H1 (cell line): ENCODE results near the gene DNAH10. TPM values are rescaled to one million over a fixed set of nuclear protein-coding genes. Genes with fewer than 3 reads are reported as not detected.

ENCODE experiments used
- CTCF ChIA-PET: fragments of 300-600 bp; sonication (Branson Sonifier 250); formaldehyde crosslinking; loops from one replicate; lab custom pipeline; 2021; ENCODE audit not compliant: partially characterized antibody; lab: Charles Lee
- POLR2A ChIA-PET: fragments of 300-600 bp; sonication (Branson Sonifier 250); formaldehyde crosslinking; loops from one replicate; lab custom pipeline; 2021; ENCODE audit warnings: inconsistent platforms; ENCODE audit not compliant: partially characterized antibody; lab: Charles Lee
- DNase-seq, 2 experiments: peaks; one replicate each; pipeline versions ENCODE4 v3.0.0 to v3.0.0-alpha.2; 2010 to 2022; ENCODE audit warnings: low spot score in 2 of 2, low read depth in 1 of 2, mixed read lengths in 1 of 2
- FAIRE-seq: peaks from 2 replicates; lab custom pipeline; 2011; peaks lifted over from hg19 to GRCh38; lab: Jason Lieb, UNC
- H2AFZ ChIP-seq: 2 replicates; pipeline ENCODE4 v1.8.1; 2012; ENCODE audit warnings: low read length, inconsistent platforms
- H2AK5ac ChIP-seq: 2 replicates; pipeline ENCODE4 v1.6.1; 2013; ENCODE audit warnings: low read depth, low read length
- H2BK120ac ChIP-seq: replicated peaks from 2 replicates; pipeline ENCODE3; 2013; ENCODE audit warnings: low read depth, low read length, inconsistent platforms
- H2BK12ac ChIP-seq: 2 replicates; pipeline ENCODE4 v1.6.1; 2013; ENCODE audit warnings: low read depth, low read length
- H2BK15ac ChIP-seq: 2 replicates; pipeline ENCODE4 v1.6.1; 2013; ENCODE audit warnings: low read length
- H2BK20ac ChIP-seq: 2 replicates; pipeline ENCODE4 v1.6.1; 2013; ENCODE audit warnings: low read length
- H2BK5ac ChIP-seq: 2 replicates; pipeline ENCODE4 v1.6.1; 2013; ENCODE audit warnings: low read depth, low read length
- H3K14ac ChIP-seq: 2 replicates; pipeline ENCODE4 v1.6.1; 2013; ENCODE audit warnings: inconsistent platforms; ENCODE audit not compliant: insufficient read length
- H3K18ac ChIP-seq: 2 replicates; pipeline ENCODE4 v1.6.1; 2013; ENCODE audit warnings: low read length; ENCODE audit errors: extremely low read depth
- H3K23ac ChIP-seq: 2 replicates; pipeline ENCODE4 v1.6.1; 2013; ENCODE audit warnings: inconsistent platforms; ENCODE audit not compliant: insufficient read length
- H3K23me2 ChIP-seq: 2 replicates; pipeline ENCODE4 v1.6.1; 2013; ENCODE audit warnings: low read depth, low read length
- H3K27ac ChIP-seq: 2 replicates; pipeline ENCODE4 v1.6.1; 2011; ENCODE audit warnings: low read depth, low read length, inconsistent platforms
- H3K27me3 ChIP-seq, 4 experiments: replicated peaks in 1 of 4; 1 replicate in 1 of 4; 2 replicates in 3 of 4; pipeline versions ENCODE4 v1.6.1 to v1.8.1; 2011 to 2013; ENCODE audit warnings: low read length in 3 of 4, mild to moderate bottlenecking in 3 of 4, inconsistent platforms in 2 of 4, mixed read lengths in 2 of 4, moderate library complexity in 1 of 4; ENCODE audit not compliant: control insufficient read depth in 3 of 4, insufficient read depth in 3 of 4; ENCODE audit errors: extremely low read depth in 1 of 4
- H3K36me3 ChIP-seq, 4 experiments: 2 replicates each; pipeline versions ENCODE4 v1.6.1 to v1.8.1; 2011 to 2013; ENCODE audit warnings: mild to moderate bottlenecking in 4 of 4, low read length in 3 of 4, moderate library complexity in 2 of 4, control low read depth in 1 of 4, inconsistent platforms in 1 of 4; ENCODE audit not compliant: insufficient read depth in 4 of 4, control insufficient read depth in 2 of 4
- H3K4ac ChIP-seq: replicated peaks from 2 replicates; pipeline ENCODE3; 2013; ENCODE audit warnings: low read length, low read depth, mixed read lengths, inconsistent platforms; ENCODE audit not compliant: insufficient read length
- H3K4me1 ChIP-seq, 4 experiments: replicated peaks in 1 of 4; 1 replicate in 1 of 4; 2 replicates in 3 of 4; pipeline versions ENCODE4 v1.6.1 to v1.8.1; 2011 to 2013; ENCODE audit warnings: low read length in 3 of 4, inconsistent platforms in 2 of 4, mixed read lengths in 1 of 4; ENCODE audit not compliant: insufficient read depth in 4 of 4, control insufficient read depth in 3 of 4
- H3K4me2 ChIP-seq, 2 experiments: 2 replicates each; pipeline versions ENCODE4 v1.6.1 to v1.8.1; 2011 to 2013; ENCODE audit warnings: low read depth in 2 of 2, low read length in 2 of 2, control low read depth in 1 of 2, inconsistent platforms in 1 of 2, mild to moderate bottlenecking in 1 of 2; ENCODE audit not compliant: insufficient read depth in 1 of 2
- H3K4me3 ChIP-seq, 4 experiments: fragments of 200-600, 300-600 bp in 1 of 4; sonication (generic), shearing (Covaris generic), sonication (Bioruptor Twin) in 1 of 4; 2 replicates each; pipeline versions ENCODE4 v1.5.1 to v1.8.1; 2011 to 2016; ENCODE audit warnings: low read length in 4 of 4, low read depth in 3 of 4, control low read depth in 2 of 4, inconsistent platforms in 2 of 4, mild to moderate bottlenecking in 2 of 4, mixed read lengths in 1 of 4, moderate library complexity in 1 of 4; ENCODE audit not compliant: insufficient read depth in 2 of 4; ENCODE audit errors: extremely low read depth in 1 of 4
- H3K56ac ChIP-seq: replicated peaks from 2 replicates; pipeline ENCODE3; 2013; ENCODE audit warnings: low read depth, mild to moderate bottlenecking, mixed read lengths, low read length, inconsistent platforms; ENCODE audit not compliant: insufficient read length
- H3K79me1 ChIP-seq: 2 replicates; pipeline ENCODE4 v1.6.1; 2013; ENCODE audit warnings: low read depth, low read length, control low read depth
- H3K79me2 ChIP-seq, 2 experiments: 2 replicates each; pipeline versions ENCODE4 v1.6.1 to v1.8.1; 2012 to 2013; ENCODE audit warnings: low read length in 2 of 2, mild to moderate bottlenecking in 2 of 2, inconsistent platforms in 1 of 2; ENCODE audit not compliant: insufficient read depth in 2 of 2, control insufficient read depth in 1 of 2
- H3K9ac ChIP-seq, 4 experiments: replicated peaks in 1 of 4; 1 replicate in 1 of 4; 2 replicates in 3 of 4; pipeline versions ENCODE4 v1.6.1 to v1.8.1; 2011 to 2013; ENCODE audit warnings: low read depth in 3 of 4, low read length in 3 of 4, control low read depth in 2 of 4, mild to moderate bottlenecking in 2 of 4, moderate library complexity in 2 of 4, inconsistent platforms in 1 of 4; ENCODE audit errors: extremely low read depth in 1 of 4
- H3K9me3 ChIP-seq, 2 experiments: 2 replicates each; pipeline versions ENCODE4 v1.6.1 to v1.8.1; 2012 to 2013; ENCODE audit warnings: mild to moderate bottlenecking in 2 of 2, moderate library complexity in 2 of 2, control low read depth in 1 of 2, inconsistent platforms in 1 of 2, low read depth in 1 of 2, low read length in 1 of 2, mixed read lengths in 1 of 2; ENCODE audit not compliant: insufficient read depth in 2 of 2
- H4K20me1 ChIP-seq, 2 experiments: replicated peaks in 1 of 2; 2 replicates each; pipeline versions ENCODE3 to v1.8.1; 2011 to 2013; ENCODE audit warnings: inconsistent platforms in 2 of 2, low read length in 2 of 2, mild to moderate bottlenecking in 1 of 2; ENCODE audit not compliant: insufficient read depth in 2 of 2, control insufficient read depth in 1 of 2
- H4K5ac ChIP-seq: 2 replicates; pipeline ENCODE4 v1.6.1; 2013; ENCODE audit warnings: low read length, low read depth, mixed read lengths, inconsistent platforms; ENCODE audit not compliant: insufficient read length
- H4K8ac ChIP-seq: 2 replicates; pipeline ENCODE4 v1.8.0; 2013; ENCODE audit warnings: mild to moderate bottlenecking, moderate library complexity, low read length, inconsistent platforms; ENCODE audit not compliant: insufficient read depth; ENCODE audit errors: extremely low read depth
- H4K91ac ChIP-seq: replicated peaks from 2 replicates; pipeline ENCODE3; 2013; ENCODE audit warnings: low read length, mixed read lengths, inconsistent platforms; ENCODE audit not compliant: insufficient read length
- ASH2L ChIP-seq: fragments of 200-600, 300-600 bp; sonication (generic); IDR thresholded peaks from one replicate; pipeline ENCODE4 v1.7.1; 2017; ENCODE audit warnings: low read length
- BACH1 ChIP-seq: IDR thresholded peaks from 2 replicates; pipeline ENCODE4 v1.6.1; 2012; ENCODE audit warnings: low read length, improper control_type of control experiment
- CBX8 ChIP-seq: fragments of 300-800, 300-1000 bp; sonication (generic); IDR thresholded peaks from 2 replicates; pipeline ENCODE4 v1.7.1; 2016; ENCODE audit warnings: low read depth, low read length, borderline replicate concordance
- FOSL1 ChIP-seq: IDR thresholded peaks from 2 replicates; pipeline ENCODE4 v1.6.1; 2011; ENCODE audit warnings: mild to moderate bottlenecking, low read depth, low read length, moderate library complexity; ENCODE audit not compliant: insufficient read depth
- KDM1A ChIP-seq: fragments of 200-600, 300-600 bp; sonication (generic); IDR thresholded peaks from 2 replicates; pipeline ENCODE4 v1.7.1; 2016; ENCODE audit warnings: mild to moderate bottlenecking, low read length, borderline replicate concordance
- POLR2A ChIP-seq, 2 experiments: IDR thresholded peaks; 1 replicate in 1 of 2; 2 replicates in 1 of 2; pipeline ENCODE4 v1.6.1; 2011; ENCODE audit warnings: low read depth in 2 of 2, low read length in 2 of 2, mild to moderate bottlenecking in 2 of 2; ENCODE audit errors: control extremely low read depth in 1 of 2
- POU5F1 ChIP-seq: IDR thresholded peaks from 2 replicates; pipeline ENCODE4 v1.6.1; 2011; ENCODE audit warnings: low read depth, mild to moderate bottlenecking, low read length, moderate library complexity
- SIN3A ChIP-seq, 2 experiments: IDR thresholded peaks in 1 of 2; conservative IDR thresholded peaks in 1 of 2; 2 replicates each; pipeline ENCODE4 v1.6.1; 2011 to 2012; ENCODE audit warnings: low read length in 2 of 2, improper control_type of control experiment in 1 of 2, low read depth in 1 of 2, mild to moderate bottlenecking in 1 of 2
- WGBS, 2 experiments: shearing (Covaris generic) in 1 of 2; methylation state at CpG; one replicate each; pipeline versions ENCODE4 v1.1.6 to v1.1.7; 2013 to 2015; ENCODE audit warnings: low lambda C conversion rate in 2 of 2, mixed read lengths in 2 of 2, inconsistent platforms in 1 of 2, low coverage in 1 of 2, missing lambda C conversion rate in 1 of 2; ENCODE audit not compliant: insufficient replicate concordance in 2 of 2, insufficient coverage in 1 of 2, insufficient read length in 1 of 2; ENCODE audit errors: extremely low coverage in 1 of 2, missing lambda C conversion rate in 1 of 2; 5-methylcytosine and 5-hydroxymethylcytosine counted together
- polyA plus RNA-seq, 7 experiments: library from polyadenylated mRNA; depleted of rRNA in 3 of 7; stranded (reverse) in 5 of 7; unstranded in 2 of 7; fragments of >200 nt in 5 of 7; fragments of 200-250 nt in 2 of 7; gene quantifications; 1 replicate in 5 of 7; 2 replicates in 1 of 7; 4 replicates in 1 of 7; pipeline versions ENCODE4 v1.2.1 to v1.2.3, GENCODE V29; 2011 to 2013; ENCODE audit warnings: missing spikeins in 2 of 7, mixed read lengths in 2 of 7
- total RNA-seq: library from RNA; stranded (reverse); fragmentation: NEBNext Ultra II Directional; extraction: Animal tissue kit (Norgen Biotek cat#: 25700); gene quantifications from 2 replicates; pipeline ENCODE4 v1.2.1, GENCODE V29; 2021

The DNAH10 gene
- total and polyA plus RNA-seq, 2 of the 8 experiments (the other 6 are each of a cell fraction or from before 2014, with no cell fraction given) = 0.02 to 0.24 TPM

DNA sequence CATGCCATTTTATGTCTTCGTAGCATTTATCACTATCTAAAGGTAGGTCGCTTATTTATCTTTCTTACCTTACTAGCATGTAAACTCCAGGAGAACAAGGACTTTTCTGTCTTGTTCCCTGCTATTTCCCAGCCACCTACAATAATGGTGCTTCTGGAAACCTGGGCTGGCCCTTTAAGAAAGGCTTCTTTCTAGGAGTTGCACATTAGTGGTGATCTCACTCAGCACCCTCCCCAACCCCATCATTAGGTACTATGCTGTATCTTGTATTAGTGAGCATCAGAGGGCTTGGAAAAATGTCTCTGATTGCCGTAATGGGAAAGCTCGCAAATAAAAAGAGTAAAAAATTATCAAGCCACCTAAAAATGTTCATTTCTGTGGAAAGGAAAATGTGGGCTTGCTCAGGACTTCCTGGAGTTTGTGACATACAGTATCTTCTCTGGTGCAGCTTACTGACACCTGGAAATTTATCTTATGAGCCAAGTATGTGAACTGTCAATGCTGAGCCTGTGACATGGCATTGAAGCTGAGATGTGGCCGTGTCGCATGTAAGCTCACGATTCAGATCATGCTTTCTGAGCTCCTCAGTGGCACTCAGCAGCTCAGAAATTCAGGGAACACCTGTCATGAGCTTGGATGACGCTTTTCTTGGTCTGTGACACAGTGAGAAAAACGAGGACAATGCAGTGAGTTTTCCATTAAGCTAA is 198.1 kb downstream of the DNAH10 start:
- no peak for TF ChIP-seq FOSL1
- no peak for TF ChIP-seq CBX8
- no peak for TF ChIP-seq POU5F1
- no peak for TF ChIP-seq ASH2L
- TF ChIP-seq KDM1A = no peak
- TF ChIP-seq BACH1 = no peak
- no peak for TF ChIP-seq SIN3A (conservative IDR thresholded peaks at IDR 0.05 in 1 of 2, IDR thresholded peaks at IDR 0.05 in 1 of 2; ENCODE audit: low read depth in 1 of 2, low read length in 2 of 2)
- no peak for TF ChIP-seq POLR2A (IDR thresholded peaks at IDR 0.05; ENCODE audit: control extremely low read depth in 1 of 2, low read depth in 2 of 2, low read length in 2 of 2)
- Histone ChIP-seq H3K4ac (no peak overlapping the region), H3K36me3 (no peaks in the 10 kb centered on the region), H4K20me1 (peaks cover 3 to 7% of the 10 kb centered on the region in 2 experiments), H2BK12ac (no peak overlapping the region), H3K14ac (no peak overlapping the region), H3K18ac (no peak overlapping the region), H2BK5ac (no peak overlapping the region), H3K23me2 (no peaks in the 10 kb centered on the region), H2BK15ac (no peak overlapping the region), H3K23ac (no peak overlapping the region), H4K5ac (no peak overlapping the region), H2BK20ac (no peak overlapping the region), H3K4me2 (no peak overlapping the region), H3K4me3 (no peak overlapping the region), H3K4me1 (no peaks in the 10 kb centered on the region), H3K9me3 (no peaks in the 10 kb centered on the region), H4K8ac (no peak overlapping the region), H3K9ac (no peak overlapping the region), H2AK5ac (no peak overlapping the region), H3K27me3 (peaks cover 21 to 52% (median 42%) of the 10 kb centered on the region in 4 experiments), H3K79me1 (no peaks in the 10 kb centered on the region), H3K79me2 (no peaks in the 10 kb centered on the region), H3K56ac (no peak overlapping the region), H2AFZ (no peak overlapping the region), H3K27ac (no peak overlapping the region), H2BK120ac (no peak overlapping the region), H4K91ac (no peak overlapping the region)
- FAIRE-seq (no peak), DNase-seq (no peak)
- POLR2A ChIA-PET = no interaction called here
- CTCF ChIA-PET = interaction anchor here (0.6 to 2.6 kb wide), 5 partner anchors 11 to 633 kb away, joined by 3 to 8 read pairs (median 3); no protein-coding TSS in a partner anchor
- 88% methylated on average over 9 of the region's 9 CpGs; no CpG with 5 or more reads in 1 of the 2 experiments for WGBS, 2 experiments
